ENCODE measurements around the gene SSBP3.
"Not testable (repeated sequence)": the region's sequence is repeated elsewhere in the genome, so short reads cannot be mapped to it uniquely, and the experiment has no call there.

SSBP3 gene

GRCh38 chr1:54354899-54355298, 51.3 kb downstream of the SSBP3 start:
- H3K4me3 ChIP-seq (replicated peaks; ENCODE audit: low read depth, low read length): no peak overlapping the region
- no peak for TF ChIP-seq CTCF (IDR thresholded peaks at IDR 0.05; ENCODE audit: low read length, missing control alignments)
- no peak for DNase-seq (ENCODE audit: low read depth)

DNA sequence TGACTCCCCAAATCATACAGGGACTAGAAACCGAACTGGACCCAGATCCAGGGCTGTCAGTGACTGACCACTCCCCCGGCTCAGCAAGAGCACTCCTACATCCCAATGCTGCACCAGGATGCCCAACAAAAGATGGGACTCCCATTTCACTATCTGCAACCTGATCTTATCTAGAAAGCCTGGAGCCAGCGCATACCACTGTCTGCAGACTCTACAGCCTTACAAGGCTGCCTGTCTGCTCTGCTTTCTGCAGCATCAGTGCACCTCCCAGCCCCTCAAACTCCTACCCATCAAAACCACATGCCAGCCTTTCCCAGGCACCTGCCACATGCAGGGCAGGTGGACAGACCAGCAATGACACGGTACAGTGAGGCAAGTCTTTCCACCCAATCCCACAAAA, 52.2 kb downstream of the SSBP3 start:
- no peak for TF ChIP-seq CTCF (IDR thresholded peaks at IDR 0.05; ENCODE audit: low read length, missing control alignments)
- no peak overlapping the region for H3K4me3 ChIP-seq (replicated peaks; ENCODE audit: low read depth, low read length)
- no peak for DNase-seq (ENCODE audit: low read depth)

DNA sequence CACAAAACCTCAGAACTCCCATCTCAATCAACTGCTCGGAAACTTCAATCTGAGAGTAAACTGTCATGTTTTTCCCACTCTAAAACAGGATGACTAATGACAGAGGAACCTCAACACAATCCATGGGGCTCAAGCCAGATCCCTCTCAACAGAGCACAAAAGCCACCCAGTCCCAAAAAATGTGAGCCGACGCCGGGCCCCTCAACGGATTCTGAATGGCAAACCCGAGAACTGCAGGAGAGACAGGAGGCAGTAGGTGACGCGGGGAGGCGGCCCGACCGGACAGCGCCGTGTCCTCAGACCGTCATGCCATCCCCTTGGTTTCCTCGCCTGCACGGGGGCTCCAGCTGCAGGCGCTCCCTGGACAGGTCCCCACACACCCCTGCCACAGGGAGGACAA, 53.4 kb downstream of the SSBP3 start:
- no peak for TF ChIP-seq CTCF (IDR thresholded peaks at IDR 0.05; ENCODE audit: low read length, missing control alignments)
- no peak overlapping the region for H3K4me3 ChIP-seq (replicated peaks; ENCODE audit: low read depth, low read length)
- no peak for DNase-seq (ENCODE audit: low read depth)

DNA sequence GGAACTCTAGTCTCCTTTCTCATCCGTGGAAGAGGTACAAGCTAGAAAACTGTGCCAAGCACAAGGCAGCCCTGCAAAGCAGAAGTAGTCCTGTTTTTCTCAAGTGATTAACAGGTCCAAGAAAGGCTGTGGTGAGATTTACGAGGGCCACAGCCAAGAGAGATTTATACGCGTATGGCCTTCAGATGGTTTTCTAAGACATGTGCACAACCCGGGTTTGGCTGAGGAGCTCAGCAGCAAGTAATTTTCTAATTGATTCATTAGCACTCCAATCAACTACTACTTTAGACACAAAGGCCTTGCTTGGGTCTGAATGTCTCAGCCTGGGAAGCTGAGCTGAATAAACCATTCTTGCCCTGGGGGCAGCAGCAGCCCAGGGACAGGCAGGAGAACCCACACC, 55.8 kb downstream of the SSBP3 start:
- DNase-seq (ENCODE audit: low read depth): no peak
- no peak for TF ChIP-seq CTCF (IDR thresholded peaks at IDR 0.05; ENCODE audit: low read length, missing control alignments)
- H3K4me3 ChIP-seq (replicated peaks; ENCODE audit: low read depth, low read length): no peak overlapping the region

- no peak for TF ChIP-seq CTCF (IDR thresholded peaks at IDR 0.05; ENCODE audit: low read length, missing control alignments)
- DNase-seq (ENCODE audit: low read depth): no peak
- no peak overlapping the region for H3K4me3 ChIP-seq (replicated peaks; ENCODE audit: low read depth, low read length)
Observed at GRCh38 chr1:54348700-54349021, 57.5 kb downstream of the SSBP3 start.

- no peak for DNase-seq (ENCODE audit: low read depth)
- TF ChIP-seq CTCF (IDR thresholded peaks at IDR 0.05; ENCODE audit: low read length, missing control alignments): no peak
- H3K4me3 ChIP-seq (replicated peaks; ENCODE audit: low read depth, low read length): no peak overlapping the region
Observed at GRCh38 chr1:54347955-54348699, 58.1 kb downstream of the SSBP3 start.

DNA sequence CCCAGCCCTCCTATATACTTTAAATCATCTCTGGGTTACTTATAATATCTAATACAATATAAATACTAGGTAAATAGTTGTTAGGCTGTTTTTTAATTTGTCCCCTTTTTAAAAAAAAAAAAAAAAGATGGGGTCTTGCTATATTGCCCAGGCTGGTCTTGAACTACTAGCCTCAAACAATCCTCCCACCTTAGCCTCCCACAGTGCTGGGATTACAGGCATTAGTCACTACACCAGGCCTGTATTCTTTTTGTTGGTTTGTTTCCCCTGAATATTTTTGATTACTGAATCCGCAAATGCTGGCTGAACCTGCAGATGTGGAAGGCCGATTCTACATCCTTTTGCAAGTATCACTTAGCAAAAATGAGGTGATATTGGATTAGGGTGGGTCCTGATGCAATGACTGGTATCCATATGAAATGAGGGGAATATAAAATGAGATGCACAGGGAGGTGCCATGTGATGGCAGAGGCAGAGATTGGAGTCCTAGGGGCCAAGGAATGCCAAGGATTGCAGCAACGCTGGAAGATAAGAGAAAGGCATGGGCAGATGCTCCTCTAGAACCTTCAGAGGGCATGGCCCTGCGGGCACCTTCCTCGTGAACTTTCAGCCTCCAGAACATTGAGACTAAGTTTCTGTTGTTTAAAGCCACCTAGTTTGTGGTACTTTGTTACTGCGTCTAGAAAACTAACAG, 58.8 kb downstream of the SSBP3 start:
- DNase-seq (ENCODE audit: low read depth): no peak
- no peak for TF ChIP-seq CTCF (IDR thresholded peaks at IDR 0.05; ENCODE audit: low read length, missing control alignments)
- H3K4me3 ChIP-seq (replicated peaks; ENCODE audit: low read depth, low read length): no peak overlapping the region

GRCh38 chr1:54345548-54345947, 60.6 kb downstream of the SSBP3 start:
- not testable (repeated sequence) for H3K4me3 ChIP-seq (replicated peaks; ENCODE audit: low read depth, low read length); DNase-seq (ENCODE audit: low read depth)

Measured in fibroblast of pulmonary artery (primary cell).